Neural progenitor cell (in vitro differentiated cells): ENCODE measurements around the gene RAI1. TPM values are rescaled to one million over a fixed set of nuclear protein-coding genes. Genes with fewer than 3 reads are reported as not detected.

Source experiments
- DNase-seq: peaks from one replicate; pipeline ENCODE4 v3.0.0-alpha.2; 2016; ENCODE audit warnings: low spot score
- H2AFZ ChIP-seq: fragments of 200-600 bp; sonication (generic); replicated peaks from 2 replicates; pipeline ENCODE4 v1.6.1; 2016; ENCODE audit warnings: antibody characterized with exemption
- H3F3A ChIP-seq: fragments of 200-600 bp; sonication (generic); 2 replicates; pipeline ENCODE4 v1.6.1; 2016; ENCODE audit warnings: antibody characterized with exemption, low read depth
- H3K27ac ChIP-seq: fragments of 200-600 bp; sonication (generic); 2 replicates; pipeline ENCODE4 v1.5.1; 2016; ENCODE audit warnings: mild to moderate bottlenecking
- H3K27me3 ChIP-seq: fragments of 200-600 bp; sonication (generic); 2 replicates; pipeline ENCODE4 v1.6.1; 2016; ENCODE audit warnings: mild to moderate bottlenecking, moderate library complexity
- H3K36me3 ChIP-seq: fragments of 200-600 bp; sonication (generic); 2 replicates; pipeline ENCODE4 v1.5.1; 2016
- H3K4me1 ChIP-seq: fragments of 200-600 bp; sonication (generic); 2 replicates; pipeline ENCODE4 v1.6.1; 2016; ENCODE audit warnings: mixed run types
- H3K4me2 ChIP-seq: fragments of 200-600 bp; sonication (generic); 2 replicates; pipeline ENCODE4 v1.6.1; 2016
- H3K4me3 ChIP-seq: fragments of 200-600 bp; sonication (generic); 2 replicates; pipeline ENCODE4 v1.5.1; 2016
- H3K79me2 ChIP-seq: fragments of 200-600 bp; sonication (generic); 2 replicates; pipeline ENCODE4 v1.6.1; 2016; ENCODE audit warnings: low read depth
- H3K9ac ChIP-seq: fragments of 200-600 bp; sonication (generic); 2 replicates; pipeline ENCODE4 v1.6.1; 2016
- H3K9me3 ChIP-seq: fragments of 200-600 bp; sonication (generic); 2 replicates; pipeline ENCODE4 v1.5.1; 2016; ENCODE audit warnings: low read depth
- H4K20me1 ChIP-seq: fragments of 200-600 bp; sonication (generic); 2 replicates; pipeline ENCODE4 v1.6.1; 2016; ENCODE audit warnings: low read depth
- H3K27ac Mint-ChIP-seq: 3 replicates; pipeline ENCODE4 v1.8.0; 2021; ENCODE audit warnings: mixed read lengths
- H3K27me3 Mint-ChIP-seq: 2 replicates; pipeline ENCODE4 v1.8.0; 2022; ENCODE audit warnings: low read depth, mild to moderate bottlenecking, inconsistent platforms, moderate library complexity, mixed read lengths; ENCODE audit not compliant: insufficient read depth
- H3K36me3 Mint-ChIP-seq: 3 replicates; pipeline ENCODE4 v1.8.0; 2021; ENCODE audit warnings: mixed read lengths
- H3K4me1 Mint-ChIP-seq: 3 replicates; pipeline ENCODE4 v1.8.0; 2021; ENCODE audit warnings: mixed read lengths
- H3K4me3 Mint-ChIP-seq: 3 replicates; pipeline ENCODE4 v1.8.0; 2021; ENCODE audit warnings: mild to moderate bottlenecking, moderate library complexity, mixed read lengths
- H3K9me3 Mint-ChIP-seq: 3 replicates; pipeline ENCODE4 v1.8.0; 2020; ENCODE audit warnings: mixed read lengths
- CTCF ChIP-seq: fragments of 200-600 bp; sonication (generic); IDR thresholded peaks from 2 replicates; pipeline ENCODE4 v1.5.1; 2017; ENCODE audit warnings: antibody characterized with exemption, mild to moderate bottlenecking
- EZH2 ChIP-seq: fragments of 200-600 bp; sonication (generic); IDR thresholded peaks from 2 replicates; pipeline ENCODE4 v1.6.1; 2017; ENCODE audit warnings: antibody characterized with exemption, mild to moderate bottlenecking, moderate library complexity
- EZH2phosphoT487 ChIP-seq: fragments of 200-600 bp; sonication (generic); IDR thresholded peaks from 2 replicates; pipeline ENCODE4 v1.6.1; 2017; ENCODE audit warnings: antibody characterized with exemption
- total RNA-seq: library from RNA; depleted of rRNA; stranded (reverse); fragments of >200 nt; gene quantifications from 2 replicates; pipeline ENCODE4 v1.2.3, GENCODE V29; 2015; ENCODE audit warnings: low replicate concordance

RAI1 gene
- total RNA-seq, 1 donor from 2014 or later: 27.4 TPM

- Mint-ChIP-seq H3K27ac (no peak overlapping the region), H3K36me3 (peaks cover 6% of the 10 kb centered on the region), H3K4me3 (no peak overlapping the region), H3K9me3 (no peaks in the 10 kb centered on the region), H3K27me3 (peaks cover 6% of the 10 kb centered on the region), H3K4me1 (peaks cover 62% of the 10 kb centered on the region)
- H3F3A ChIP-seq: peaks cover 29% of the 10 kb centered on the region
- peaks cover 85% of the 10 kb centered on the region for H3K27me3 ChIP-seq
- H4K20me1 ChIP-seq: peaks cover 97% of the 10 kb centered on the region
- H3K27ac ChIP-seq: no peak overlapping the region
- H3K79me2 ChIP-seq: no peaks in the 10 kb centered on the region
- peaks cover 13% of the 10 kb centered on the region for H3K4me1 ChIP-seq
- TF ChIP-seq EZH2phosphoT487: no peak
- TF ChIP-seq CTCF: no peak
- TF ChIP-seq EZH2: no peak
- H3K4me3 ChIP-seq: no peak overlapping the region
- no peak overlapping the region for H3K9ac ChIP-seq
- no peak overlapping the region for H3K4me2 ChIP-seq
- H3K36me3 ChIP-seq: no peaks in the 10 kb centered on the region
- no peak for DNase-seq
- no peaks in the 10 kb centered on the region for H3K9me3 ChIP-seq
- no peak overlapping the region for H2AFZ ChIP-seq
These were observed 38.8 kb downstream of the RAI1 start for GRCh38 chr17:17719966-17720543.

GRCh38 chr17:17721140-17721668, 39.9 kb downstream of the RAI1 start:
- no peak overlapping the region for H2AFZ ChIP-seq
- H3K4me1 Mint-ChIP-seq: peaks cover 62% of the 10 kb centered on the region
- peak overlapping the region; percentile 88 for H3K4me3 Mint-ChIP-seq
- H3F3A ChIP-seq: peaks cover 41% of the 10 kb centered on the region
- H3K27me3 ChIP-seq: peaks cover 85% of the 10 kb centered on the region
- H3K9me3 Mint-ChIP-seq: no peaks in the 10 kb centered on the region
- TF ChIP-seq EZH2phosphoT487 (no peak), CTCF (no peak), EZH2 (no peak)
- peaks cover 10% of the 10 kb centered on the region for H3K27me3 Mint-ChIP-seq
- H3K9me3 ChIP-seq: no peaks in the 10 kb centered on the region
- H3K4me2 ChIP-seq: no peak overlapping the region
- peaks cover 25% of the 10 kb centered on the region for H3K4me1 ChIP-seq
- no peak overlapping the region for H3K27ac Mint-ChIP-seq
- peaks cover 97% of the 10 kb centered on the region for H4K20me1 ChIP-seq
- H3K36me3 ChIP-seq: no peaks in the 10 kb centered on the region
- no peak for DNase-seq
- no peak overlapping the region for H3K9ac ChIP-seq
- H3K36me3 Mint-ChIP-seq: peaks cover 3% of the 10 kb centered on the region
- no peak overlapping the region for H3K27ac ChIP-seq
- H3K4me3 ChIP-seq: no peak overlapping the region
- no peaks in the 10 kb centered on the region for H3K79me2 ChIP-seq

- peak overlapping the region; percentile 91 for H3K4me3 Mint-ChIP-seq
- Histone ChIP-seq H3K27me3 (peaks cover 87% of the 10 kb centered on the region), H3K27ac (no peak overlapping the region), H3K9me3 (no peaks in the 10 kb centered on the region), H3K4me3 (peak overlapping the region; percentile 74), H2AFZ (no peak overlapping the region), H3K36me3 (no peaks in the 10 kb centered on the region), H3K79me2 (peaks cover 11% of the 10 kb centered on the region), H3K4me2 (peak overlapping the region; percentile 96), H3K4me1 (peaks cover 25% of the 10 kb centered on the region), H3F3A (peaks cover 46% of the 10 kb centered on the region), H3K9ac (no peak overlapping the region), H4K20me1 (peaks cover 97% of the 10 kb centered on the region)
- peak; percentile 71 for DNase-seq
- H3K9me3 Mint-ChIP-seq: no peaks in the 10 kb centered on the region
- H3K4me1 Mint-ChIP-seq: peaks cover 61% of the 10 kb centered on the region
- H3K27me3 Mint-ChIP-seq: peaks cover 8% of the 10 kb centered on the region
- H3K27ac Mint-ChIP-seq: peak overlapping the region; percentile 62
- peaks cover 3% of the 10 kb centered on the region for H3K36me3 Mint-ChIP-seq
- TF ChIP-seq CTCF (peak; percentile 17), EZH2 (peak; percentile 79), EZH2phosphoT487 (peak; percentile 79)
These were observed 41.0 kb downstream of the RAI1 start for GRCh38 chr17:17722081-17722905.
